ENCODE data around the gene FAM50B. TPM values are rescaled to one million over a fixed set of nuclear protein-coding genes. Genes with fewer than 3 reads are reported as not detected.

The FAM50B gene, protein sequence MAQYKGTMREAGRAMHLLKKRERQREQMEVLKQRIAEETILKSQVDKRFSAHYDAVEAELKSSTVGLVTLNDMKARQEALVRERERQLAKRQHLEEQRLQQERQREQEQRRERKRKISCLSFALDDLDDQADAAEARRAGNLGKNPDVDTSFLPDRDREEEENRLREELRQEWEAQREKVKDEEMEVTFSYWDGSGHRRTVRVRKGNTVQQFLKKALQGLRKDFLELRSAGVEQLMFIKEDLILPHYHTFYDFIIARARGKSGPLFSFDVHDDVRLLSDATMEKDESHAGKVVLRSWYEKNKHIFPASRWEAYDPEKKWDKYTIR
- 7.1 and 13.5 TPM in 2 replicates for total RNA-seq

GRCh38 chr6:3848925-3849605 lies at the start of gene FAM50B:
Gene FAM50B (plus strand): TSS chr6:3849373. CDS start chr6:3849812, 439 bp downstream.

Other genes starting within 250 kb of the FAM50B start
- 61.7 and 72.9 TPM in 2 replicates for gene PXDC1, start 97.7 kb upstream of the FAM50B start, total RNA-seq
- gene FAM217A, start 229.8 kb downstream of the FAM50B start, total RNA-seq: not detected in 2 replicates

All from epithelial cell of umbilical artery (primary cell).